Lower leg skin (tissue), 3 donors: Measurements from ENCODE around the gene SLC19A2.

Source experiments
- POLR2A ChIP-seq, 2 donors: fragments of 450-650 bp; IDR thresholded peaks; one replicate each; pipeline ENCODE4 v1.6.1; 2016 to 2017; ENCODE audit warnings: antibody characterized with exemption in 2 of 2, mild to moderate bottlenecking in 1 of 2, moderate library complexity in 1 of 2
- TF ChIP-seq, protein P1 (sequence below), 3 donors: fragments of 450-650 bp; IDR thresholded peaks; one replicate each; pipeline ENCODE4 v1.5.1; 2016; ENCODE audit warnings: antibody characterized with exemption in 3 of 3, mild to moderate bottlenecking in 3 of 3, moderate library complexity in 2 of 3

DNA sequence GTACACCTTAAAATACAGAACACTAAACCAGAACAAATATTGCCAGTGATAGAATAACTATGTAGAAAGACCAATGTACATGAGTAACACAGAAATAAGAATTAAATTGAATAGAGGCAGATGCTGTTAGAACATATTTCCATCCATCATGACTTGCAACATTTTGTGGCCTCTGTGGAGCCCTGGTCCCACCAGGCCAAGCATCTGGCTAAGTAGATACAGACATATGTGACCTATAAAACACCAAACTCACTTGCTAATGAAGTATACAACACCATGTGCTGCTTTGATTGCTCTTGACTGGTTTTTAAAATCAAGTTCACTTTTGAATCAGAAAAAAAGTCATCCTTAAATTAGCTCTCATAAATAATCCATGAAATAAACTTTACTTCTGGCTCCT lies 20.5 kb downstream of the SLC19A2 start:
- TF ChIP-seq, protein P1, sequence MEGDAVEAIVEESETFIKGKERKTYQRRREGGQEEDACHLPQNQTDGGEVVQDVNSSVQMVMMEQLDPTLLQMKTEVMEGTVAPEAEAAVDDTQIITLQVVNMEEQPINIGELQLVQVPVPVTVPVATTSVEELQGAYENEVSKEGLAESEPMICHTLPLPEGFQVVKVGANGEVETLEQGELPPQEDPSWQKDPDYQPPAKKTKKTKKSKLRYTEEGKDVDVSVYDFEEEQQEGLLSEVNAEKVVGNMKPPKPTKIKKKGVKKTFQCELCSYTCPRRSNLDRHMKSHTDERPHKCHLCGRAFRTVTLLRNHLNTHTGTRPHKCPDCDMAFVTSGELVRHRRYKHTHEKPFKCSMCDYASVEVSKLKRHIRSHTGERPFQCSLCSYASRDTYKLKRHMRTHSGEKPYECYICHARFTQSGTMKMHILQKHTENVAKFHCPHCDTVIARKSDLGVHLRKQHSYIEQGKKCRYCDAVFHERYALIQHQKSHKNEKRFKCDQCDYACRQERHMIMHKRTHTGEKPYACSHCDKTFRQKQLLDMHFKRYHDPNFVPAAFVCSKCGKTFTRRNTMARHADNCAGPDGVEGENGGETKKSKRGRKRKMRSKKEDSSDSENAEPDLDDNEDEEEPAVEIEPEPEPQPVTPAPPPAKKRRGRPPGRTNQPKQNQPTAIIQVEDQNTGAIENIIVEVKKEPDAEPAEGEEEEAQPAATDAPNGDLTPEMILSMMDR (IDR thresholded peaks at IDR 0.05) = no peak
- TF ChIP-seq POLR2A (IDR thresholded peaks at IDR 0.05) = no peak
